ENCODE measurements around the gene TM9SF4.
"Not testable (repeated sequence)": the region's sequence is repeated elsewhere in the genome, so short reads cannot be mapped to it uniquely, and the experiment has no call there.

The TM9SF4 gene

DNA sequence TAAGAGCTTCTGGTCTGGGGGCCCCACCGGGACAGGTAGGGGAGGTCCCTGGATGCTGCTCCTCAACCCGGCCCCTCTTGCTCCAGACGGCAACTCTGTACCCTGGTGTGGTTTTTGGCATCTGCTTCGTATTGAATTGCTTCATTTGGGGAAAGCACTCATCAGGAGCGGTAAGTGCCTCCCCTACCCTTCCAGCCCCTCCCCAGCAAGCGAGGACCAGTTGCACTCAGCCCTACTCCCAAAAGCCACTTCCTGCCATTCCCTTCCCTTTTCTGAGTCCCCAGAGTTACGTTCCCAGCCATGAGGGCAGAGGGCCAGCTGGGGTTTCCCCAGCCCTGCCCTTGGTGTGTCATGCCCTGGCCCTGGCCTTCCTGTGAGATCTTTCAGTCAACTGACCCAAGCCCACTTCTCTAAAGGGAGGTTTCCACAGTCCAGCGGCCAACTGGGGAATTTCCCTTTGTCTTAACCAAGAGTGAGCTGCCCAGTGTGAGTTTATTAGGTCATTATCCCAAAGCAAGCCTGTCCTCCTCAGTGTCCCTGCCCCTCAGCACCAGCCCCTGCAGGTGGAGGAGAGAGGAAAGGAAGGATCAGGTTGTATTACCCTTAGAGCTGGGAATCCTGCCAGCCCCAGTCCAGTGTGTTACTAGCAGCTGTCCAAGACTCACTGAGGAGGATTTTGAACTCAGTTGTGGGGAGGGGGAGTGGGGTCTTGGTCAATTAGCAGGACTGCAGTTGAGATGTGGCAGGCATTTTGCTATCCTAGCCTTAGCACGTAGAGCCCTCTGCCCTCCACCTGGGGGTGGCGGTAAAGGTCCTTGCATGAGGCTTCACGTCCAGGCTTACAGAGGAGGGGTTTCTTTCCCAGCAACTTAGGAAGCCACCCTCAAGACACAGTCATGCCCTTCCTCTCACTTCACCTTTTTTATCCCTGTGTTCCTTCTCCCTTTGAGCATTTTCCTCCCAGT is 45.8 kb downstream of the TM9SF4 start:
- peak in 1 of 3 donors; percentile 10 for DNase-seq (ENCODE audit: low read depth in 3 of 3)

- no peak for DNase-seq (ENCODE audit: low read depth in 3 of 3)
These were observed 48.1 kb downstream of the TM9SF4 start for GRCh38 chr20:32157611-32158010.

GRCh38 chr20:32158351-32158750 is 48.8 kb downstream of the TM9SF4 start:
- no peak for DNase-seq (ENCODE audit: low read depth in 3 of 3)

DNA sequence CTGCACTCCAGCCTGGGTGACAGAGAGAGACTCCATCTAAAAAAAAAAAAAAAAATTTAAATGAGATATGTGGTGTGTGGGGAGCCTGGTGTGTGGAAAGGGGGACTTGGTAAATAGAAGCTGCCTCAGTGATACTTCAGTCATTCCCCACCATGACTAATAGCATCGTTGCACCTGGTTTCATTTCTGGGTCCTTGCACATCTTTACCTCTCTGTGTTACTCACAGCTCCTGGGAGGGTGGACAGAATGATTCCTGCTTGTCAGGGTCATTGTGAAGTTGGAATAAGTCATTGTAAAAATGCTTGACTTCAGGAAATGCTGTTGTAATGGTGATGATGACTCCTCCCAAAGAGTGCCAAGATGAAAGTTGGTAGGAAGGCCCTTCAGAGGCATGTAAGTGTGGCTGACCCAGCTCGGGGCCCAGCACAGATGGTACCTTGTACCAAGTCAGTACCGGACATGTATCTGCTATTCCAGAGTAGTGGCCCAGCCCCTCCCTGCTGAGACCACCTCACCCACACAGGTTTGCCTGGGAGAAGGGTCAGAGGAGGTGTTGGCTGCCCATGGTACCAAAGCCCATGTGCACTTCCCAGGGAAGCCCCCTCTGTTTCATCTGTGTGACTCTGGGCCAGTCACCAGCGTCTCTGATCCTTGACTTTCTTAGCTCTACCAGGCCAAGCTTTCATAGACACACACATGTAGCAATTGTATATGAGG is 49.6 kb downstream of the TM9SF4 start:
- DNase-seq (ENCODE audit: low read depth in 3 of 3): peak in 1 of 3 donors; percentile 8

GRCh38 chr20:32159766-32160221 is 50.3 kb downstream of the TM9SF4 start:
- no peak for DNase-seq (ENCODE audit: low read depth in 3 of 3)

- no peak for DNase-seq (ENCODE audit: low read depth in 3 of 3)
These were observed 50.8 kb downstream of the TM9SF4 start for GRCh38 chr20:32160341-32160740.

- DNase-seq (ENCODE audit: low read depth in 3 of 3): no peak
These were observed 52.8 kb downstream of the TM9SF4 start for GRCh38 chr20:32162351-32162750.

GRCh38 chr20:32163951-32164350 is 54.4 kb downstream of the TM9SF4 start:
- DNase-seq (ENCODE audit: low read depth in 3 of 3): no peak

DNA sequence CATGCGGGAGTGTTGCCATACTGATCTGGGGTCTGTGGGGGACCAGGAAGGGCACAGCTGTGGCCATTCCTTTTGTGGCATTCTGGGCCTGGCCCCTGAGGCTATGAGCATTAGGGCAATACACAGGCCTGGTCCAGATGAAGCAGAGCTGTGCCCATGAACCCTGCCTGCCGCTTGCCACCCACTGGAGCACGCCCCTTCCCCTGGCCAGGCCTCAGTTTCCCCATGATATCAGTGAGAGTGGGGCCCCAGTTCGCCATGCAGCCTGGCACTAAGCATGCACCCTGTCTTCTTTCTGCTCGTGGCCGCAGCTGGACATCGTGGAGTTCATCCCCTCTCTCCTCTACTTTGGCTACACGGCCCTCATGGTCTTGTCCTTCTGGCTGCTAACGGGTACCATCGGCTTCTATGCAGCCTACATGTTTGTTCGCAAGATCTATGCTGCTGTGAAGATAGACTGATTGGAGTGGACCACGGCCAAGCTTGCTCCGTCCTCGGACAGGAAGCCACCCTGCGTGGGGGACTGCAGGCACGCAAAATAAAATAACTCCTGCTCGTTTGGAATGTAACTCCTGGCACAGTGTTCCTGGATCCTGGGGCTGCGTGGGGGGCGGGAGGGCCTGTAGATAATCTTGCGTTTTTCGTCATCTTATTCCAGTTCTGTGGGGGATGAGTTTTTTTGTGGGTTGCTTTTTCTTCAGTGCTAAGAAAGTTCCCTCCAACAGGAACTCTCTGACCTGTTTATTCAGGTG is 55.6 kb downstream of the TM9SF4 start:
- DNase-seq (ENCODE audit: low read depth in 3 of 3): no peak

DNA sequence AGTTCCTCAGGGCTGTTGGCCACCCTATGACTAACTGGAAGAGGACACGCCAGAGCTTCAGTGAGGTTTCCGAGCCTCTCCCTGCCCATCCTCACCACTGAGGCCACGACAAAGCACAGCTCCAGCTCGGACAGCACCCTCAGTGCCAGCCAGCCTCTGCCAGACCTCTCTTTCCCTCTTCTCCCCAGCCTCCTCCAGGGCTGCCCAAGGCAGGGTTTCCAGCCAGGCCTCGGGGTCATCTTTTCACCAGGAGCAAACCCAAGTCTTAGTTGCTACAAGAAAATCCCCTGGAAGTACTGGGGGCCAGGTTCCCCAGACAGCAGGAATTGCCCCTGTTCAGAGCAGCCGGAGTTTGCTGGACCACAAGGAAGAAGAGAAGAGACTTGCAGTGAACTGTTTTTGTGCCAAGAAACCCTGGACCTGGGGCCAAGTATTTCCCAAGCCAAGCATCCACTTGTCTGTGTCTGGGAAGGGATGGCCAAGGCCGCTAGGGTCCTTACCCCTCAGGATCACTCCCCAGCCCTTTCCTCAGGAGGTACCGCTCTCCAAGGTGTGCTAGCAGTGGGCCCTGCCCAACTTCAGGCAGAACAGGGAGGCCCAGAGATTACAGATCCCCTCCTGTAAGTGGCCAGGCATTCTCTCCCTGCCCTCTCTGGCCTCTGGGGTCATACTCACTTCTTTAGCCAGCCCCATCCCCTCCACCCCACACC is 56.5 kb downstream of the TM9SF4 start:
- DNase-seq (ENCODE audit: low read depth in 3 of 3): no peak

GRCh38 chr20:32167552-32167951 is 58.0 kb downstream of the TM9SF4 start:
- no peak for DNase-seq (ENCODE audit: low read depth in 3 of 3)

DNA sequence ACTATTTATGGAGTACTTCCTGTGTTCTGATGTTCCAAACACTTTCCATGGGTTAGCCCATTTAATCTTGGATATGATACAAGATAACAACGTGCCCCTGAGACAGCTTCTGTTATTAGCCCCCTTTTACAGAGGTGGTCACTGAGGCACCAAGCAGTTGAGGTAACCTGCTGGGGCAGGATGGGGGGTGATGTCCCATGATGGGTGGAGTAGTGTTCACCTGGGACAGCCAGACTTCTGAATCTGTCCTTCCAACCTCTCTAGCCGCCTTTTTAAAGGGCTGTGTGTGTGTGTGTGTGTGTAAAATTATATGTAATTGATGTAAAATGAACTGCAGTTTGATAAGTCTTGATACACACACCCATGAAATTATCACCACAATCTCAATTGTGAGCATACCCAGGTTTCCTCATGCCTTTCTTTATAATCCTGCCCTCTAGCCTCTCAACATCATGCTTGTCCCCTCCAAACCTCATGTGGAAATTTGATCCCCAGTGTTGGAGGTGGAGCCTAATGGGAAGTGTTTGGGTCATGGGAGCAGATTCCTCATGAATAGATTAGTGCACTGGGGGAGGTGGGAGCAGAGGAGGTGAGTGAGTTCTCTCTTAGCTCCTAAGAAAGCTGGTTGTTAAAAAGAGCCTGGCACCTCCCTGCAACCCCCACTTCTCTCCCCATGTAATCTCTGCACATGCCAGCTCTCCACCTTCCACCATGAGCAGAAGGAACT is 58.8 kb downstream of the TM9SF4 start:
- no peak for DNase-seq (ENCODE audit: low read depth in 3 of 3)

DNA sequence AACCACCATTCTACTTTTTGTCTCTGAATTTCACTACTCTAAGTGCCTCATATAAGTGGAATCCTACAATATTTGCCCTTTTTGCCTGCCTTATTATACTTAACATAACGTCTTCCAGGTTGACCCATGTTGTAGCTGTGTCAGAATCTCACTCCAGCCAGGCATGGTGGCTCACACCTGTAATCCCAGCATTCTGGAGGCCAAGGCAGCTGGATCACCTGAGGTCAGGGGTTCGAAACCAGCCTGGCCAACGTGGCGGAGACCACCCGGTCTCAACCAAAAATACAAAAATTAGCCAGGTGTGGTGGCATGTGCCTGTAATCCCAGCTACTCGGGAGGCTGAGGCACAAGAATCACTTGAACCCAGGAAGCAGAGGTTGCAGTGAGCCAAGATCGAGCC is 68.2 kb downstream of the TM9SF4 start:
- not testable (repeated sequence) for DNase-seq (ENCODE audit: low read depth in 3 of 3)

GRCh38 chr20:32179515-32179914 is 70.0 kb downstream of the TM9SF4 start:
- no peak for DNase-seq (ENCODE audit: low read depth in 3 of 3)

DNA sequence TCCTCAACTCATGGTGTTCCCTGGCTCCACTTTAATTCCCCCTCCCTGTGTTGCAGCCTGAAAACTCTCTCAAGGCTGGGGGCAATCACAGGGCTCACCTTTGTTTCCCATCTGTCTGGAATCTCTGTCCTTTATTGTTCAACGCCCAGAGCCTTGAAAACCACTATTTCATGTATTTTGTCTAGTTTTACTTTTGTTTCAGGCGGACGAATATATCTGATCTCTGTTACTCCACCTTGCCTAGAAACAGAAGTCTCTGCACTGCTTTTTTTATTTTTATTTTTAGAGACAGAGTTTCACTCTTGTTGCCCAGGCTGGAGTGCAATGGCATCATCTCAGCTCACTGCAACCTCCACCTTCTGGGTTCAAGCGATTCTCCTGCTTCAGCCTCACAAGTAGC is 70.4 kb downstream of the TM9SF4 start:
- DNase-seq (ENCODE audit: low read depth in 3 of 3): no peak

DNA sequence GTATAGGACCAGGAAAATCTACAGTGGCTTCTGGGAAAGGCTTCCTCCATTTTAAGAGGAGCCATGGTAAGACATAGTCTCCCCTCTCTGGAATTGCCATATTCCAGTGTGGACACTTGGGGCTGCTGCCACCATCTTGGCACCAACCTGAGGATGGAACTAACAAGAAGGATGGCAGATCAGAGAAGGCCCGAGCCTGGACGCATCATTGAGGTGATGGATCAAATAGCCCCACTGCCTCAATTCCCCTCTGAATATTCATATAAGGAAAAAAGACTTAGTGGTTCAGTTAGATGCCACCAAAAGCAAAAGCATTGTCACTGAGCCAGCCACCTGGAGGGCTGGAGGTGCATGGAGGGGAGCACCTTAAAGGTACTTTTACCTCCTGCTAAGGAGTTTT is 72.1 kb downstream of the TM9SF4 start:
- no peak for DNase-seq (ENCODE audit: low read depth in 3 of 3)

DNA sequence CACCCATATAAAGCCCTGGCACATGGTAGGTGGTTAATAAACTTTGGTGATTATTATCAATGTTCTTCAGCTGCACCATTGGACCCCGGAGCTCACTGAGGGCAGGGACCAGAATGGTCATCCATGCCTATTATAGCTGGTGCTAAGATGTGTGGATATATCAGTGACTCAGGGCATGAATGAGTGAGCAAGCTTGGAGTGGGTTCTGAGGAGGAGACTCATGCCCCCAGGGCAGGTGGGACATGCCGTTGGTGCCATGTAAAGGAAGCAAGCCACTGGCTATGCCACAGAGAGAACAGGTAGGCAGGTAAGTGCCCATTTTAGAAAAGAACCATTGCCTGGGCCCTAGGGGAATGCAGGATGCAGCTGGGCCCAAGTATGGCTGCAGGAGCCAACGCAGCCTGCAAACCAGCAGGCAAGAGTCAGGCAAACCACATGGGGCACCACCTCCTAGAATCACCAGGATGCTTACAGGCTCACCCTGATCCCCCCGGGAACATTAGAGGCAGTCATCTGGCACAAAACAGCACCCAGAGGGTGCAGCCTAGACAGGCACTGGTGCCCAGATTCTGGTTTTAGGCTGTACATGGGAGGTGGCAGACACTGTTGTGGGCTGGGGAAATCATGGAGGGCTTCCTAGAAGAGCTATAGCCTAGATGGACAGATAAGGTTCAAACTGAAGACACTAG is 74.6 kb downstream of the TM9SF4 start:
- no peak for DNase-seq (ENCODE audit: low read depth in 3 of 3)

GRCh38 chr20:32184961-32185603 is 75.6 kb downstream of the TM9SF4 start:
- DNase-seq (ENCODE audit: low read depth in 3 of 3): no peak

DNA sequence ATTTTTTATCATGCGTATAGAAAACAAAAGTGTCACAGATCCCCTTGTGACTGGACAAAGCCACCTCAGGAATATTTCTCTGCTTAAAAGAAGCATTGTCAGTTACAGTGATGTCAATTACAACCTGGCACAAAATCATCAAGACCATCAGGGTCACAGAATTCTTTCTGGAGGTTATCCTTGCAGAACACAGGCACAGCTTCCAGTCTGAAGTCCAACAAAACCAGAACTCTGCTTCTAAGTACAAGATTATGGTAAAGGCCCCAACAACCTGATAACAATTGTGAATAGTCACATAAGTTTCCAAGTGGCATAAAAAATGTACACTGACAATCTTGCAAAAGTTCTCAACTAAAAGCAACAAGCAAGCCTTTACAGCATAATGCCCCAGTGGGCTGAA is 77.0 kb downstream of the TM9SF4 start:
- no peak for DNase-seq (ENCODE audit: low read depth in 3 of 3)

Measured in stimulated activated CD4-positive, alpha-beta T cell treated with anti-CD3 and anti-CD28 coated beads, TNF-alpha, amount 100 ng/mL, for 48 hours (primary cell).